Hematopoietic multipotent progenitor cell treated with erythropoietin and hydrocortisone succinate and interleukin-3 and kit ligand, for 4 days (in vitro differentiated cells): Measurements from ENCODE around the gene FAM43B.

ENCODE experiments used
- DNase-seq: peaks from one replicate; pipeline ENCODE4 v3.0.0-alpha.2; 2015

FAM43B gene

GRCh38 chr1:20552728-20553445, 514 bp downstream of the FAM43B start:
- no peak for DNase-seq

DNA sequence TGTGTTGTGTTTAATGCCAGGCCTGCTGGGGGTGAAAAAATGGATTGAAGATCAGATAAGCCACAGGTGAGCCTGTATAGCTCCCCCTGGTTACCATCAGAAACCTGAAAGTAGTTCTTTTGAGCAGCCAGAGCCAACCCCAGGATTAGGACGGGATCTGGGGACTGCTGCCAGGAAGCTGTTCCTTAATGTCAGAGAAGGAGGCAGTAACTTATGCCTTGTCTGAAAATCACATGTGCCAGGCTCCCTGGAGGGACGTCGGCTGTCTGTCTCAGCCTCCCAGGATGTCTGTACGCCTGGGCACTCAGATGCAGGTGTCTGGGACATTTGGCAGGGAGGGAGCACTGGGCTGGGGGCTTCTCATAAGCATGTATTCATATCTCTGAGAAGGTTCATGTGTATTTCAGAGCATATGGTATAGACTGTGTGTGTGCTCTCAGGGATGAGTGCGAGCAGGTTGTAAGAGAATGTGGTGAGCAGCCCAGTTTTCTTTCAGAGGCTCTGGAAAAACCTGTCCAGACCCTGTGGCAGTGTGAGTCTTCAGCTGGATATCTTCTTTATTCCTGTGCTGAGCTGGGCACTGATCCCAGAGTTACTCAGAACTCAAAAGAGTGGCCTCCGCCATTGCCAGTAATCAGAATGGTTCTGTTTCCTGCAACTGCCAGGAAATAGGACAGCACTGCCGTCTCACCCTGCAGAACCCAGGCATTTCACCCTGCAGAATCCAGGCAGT, 2.8 kb downstream of the FAM43B start:
- DNase-seq: no peak

DNA sequence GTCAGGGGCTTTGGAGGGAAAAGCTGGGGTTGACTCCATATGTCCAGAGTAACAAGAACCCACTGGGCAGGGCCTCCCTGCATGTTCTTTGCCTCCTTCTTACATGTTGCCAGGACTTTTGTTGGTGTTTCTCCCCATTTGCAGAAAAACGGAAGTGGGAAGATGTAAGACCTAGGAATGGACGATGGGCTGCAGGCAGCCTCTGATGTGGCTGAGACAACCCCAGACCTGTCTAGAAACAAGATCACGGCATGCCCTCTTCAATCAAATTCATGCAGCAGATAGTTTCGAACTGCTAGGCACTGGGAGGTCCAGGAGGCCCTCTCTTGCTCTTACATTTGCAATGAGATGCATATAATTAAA, 3.4 kb downstream of the FAM43B start:
- DNase-seq: no peak

DNA sequence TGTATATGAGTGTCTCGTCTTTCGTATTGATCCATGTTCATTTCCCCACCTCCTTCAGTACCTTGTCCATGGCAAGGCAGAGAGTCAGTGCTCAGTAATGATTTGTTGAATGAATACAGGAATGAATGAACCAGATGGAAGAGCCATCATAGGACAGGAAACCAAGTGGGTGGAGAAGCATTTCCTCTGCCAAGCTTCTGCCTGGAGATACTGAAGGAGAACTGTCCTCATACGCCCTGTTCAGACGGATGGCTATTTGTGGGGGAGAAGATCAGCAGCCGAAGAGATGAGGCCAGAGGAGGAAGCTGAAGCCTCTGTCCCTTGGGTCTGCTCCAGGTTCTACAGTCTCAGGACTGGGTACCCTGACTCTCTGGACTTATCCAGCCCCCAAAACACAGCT, 5.8 kb downstream of the FAM43B start:
- DNase-seq: peak; percentile 40

DNA sequence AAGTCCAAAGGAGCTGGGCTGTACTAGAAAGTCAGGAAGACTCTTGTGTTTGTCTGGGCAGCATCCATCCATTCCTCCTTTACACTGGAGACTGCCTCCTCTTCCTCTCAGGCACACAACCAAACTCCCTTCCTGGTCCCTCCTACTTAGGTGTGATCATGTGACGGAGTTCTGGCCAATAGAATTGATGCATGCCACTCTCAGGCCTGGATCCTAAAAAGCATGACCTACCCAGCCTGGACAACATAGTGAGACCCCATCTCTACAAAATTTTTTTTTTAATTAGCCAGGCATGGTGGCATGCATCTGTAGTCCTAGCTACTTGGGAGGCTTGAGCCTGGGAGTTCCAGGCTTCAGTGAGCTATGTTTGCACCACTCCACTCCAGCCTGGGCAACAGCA, 8.6 kb downstream of the FAM43B start:
- DNase-seq: no peak

- no peak for DNase-seq
Observed at GRCh38 chr1:20565234-20565633, 12.9 kb downstream of the FAM43B start.

- no peak for DNase-seq
Observed at GRCh38 chr1:20569523-20570098, 17.2 kb downstream of the FAM43B start.

- no peak for DNase-seq
Observed at GRCh38 chr1:20571427-20571826, 19.1 kb downstream of the FAM43B start.

DNA sequence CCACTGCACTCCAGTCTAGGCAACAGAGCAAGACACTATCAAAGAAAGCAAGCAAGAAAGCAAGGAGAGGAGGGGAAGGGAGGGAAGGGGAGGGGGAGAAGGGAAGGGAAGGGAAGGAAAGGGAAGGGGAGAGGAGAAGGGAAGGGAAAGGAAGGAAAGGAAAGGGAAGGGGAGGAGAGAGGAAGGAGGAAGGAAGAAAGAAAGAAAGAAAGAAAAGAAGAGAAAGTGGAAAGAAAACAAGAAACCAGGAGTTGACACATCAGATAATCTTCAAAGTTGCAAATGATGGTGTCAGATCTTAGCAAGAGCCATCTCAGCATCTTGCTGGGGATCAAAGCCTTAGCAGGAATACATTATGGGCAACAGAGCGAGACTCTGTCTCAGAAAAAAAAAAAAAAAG, 21.6 kb downstream of the FAM43B start:
- no peak for DNase-seq

- DNase-seq: peak; percentile 94
Observed at GRCh38 chr1:20574686-20575540, 22.5 kb downstream of the FAM43B start.

DNA sequence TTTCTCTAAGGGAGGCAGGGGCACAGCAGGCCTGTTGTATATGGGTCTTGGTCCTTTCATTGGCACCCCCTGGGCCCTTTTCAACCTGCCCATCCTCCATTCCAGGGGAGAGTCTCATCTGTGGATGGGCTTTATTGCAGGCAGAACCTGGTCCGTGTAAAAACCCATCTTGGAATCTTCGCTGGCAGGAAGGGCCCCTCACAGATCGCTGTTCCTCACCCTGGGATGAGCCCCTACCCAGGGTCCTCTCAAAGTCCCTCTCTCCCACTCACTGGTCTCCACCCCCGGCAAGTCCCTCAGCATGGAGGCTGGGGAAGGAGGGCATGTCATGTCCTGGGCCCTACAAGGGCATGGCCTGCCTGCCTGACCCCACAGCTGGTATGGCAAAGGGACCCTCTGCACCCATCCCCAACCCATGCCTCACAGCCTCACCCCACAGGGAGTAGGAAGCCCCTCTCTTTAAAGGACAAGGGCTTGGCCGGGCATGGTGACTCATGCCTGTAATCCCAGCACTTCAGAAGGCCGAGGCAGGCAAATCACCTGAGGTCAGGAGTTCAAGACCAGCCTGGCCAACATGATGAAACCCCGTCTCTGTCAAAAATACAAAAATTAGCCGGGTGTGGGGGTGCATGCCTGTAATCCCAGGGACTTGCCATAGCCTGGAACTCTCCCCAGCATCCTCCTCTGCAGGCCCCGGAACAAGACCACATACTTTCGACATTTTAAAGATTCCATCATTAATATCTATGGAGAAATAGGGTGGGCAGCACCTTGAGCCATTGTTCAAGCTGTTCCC, 23.4 kb downstream of the FAM43B start:
- DNase-seq: no peak

DNA sequence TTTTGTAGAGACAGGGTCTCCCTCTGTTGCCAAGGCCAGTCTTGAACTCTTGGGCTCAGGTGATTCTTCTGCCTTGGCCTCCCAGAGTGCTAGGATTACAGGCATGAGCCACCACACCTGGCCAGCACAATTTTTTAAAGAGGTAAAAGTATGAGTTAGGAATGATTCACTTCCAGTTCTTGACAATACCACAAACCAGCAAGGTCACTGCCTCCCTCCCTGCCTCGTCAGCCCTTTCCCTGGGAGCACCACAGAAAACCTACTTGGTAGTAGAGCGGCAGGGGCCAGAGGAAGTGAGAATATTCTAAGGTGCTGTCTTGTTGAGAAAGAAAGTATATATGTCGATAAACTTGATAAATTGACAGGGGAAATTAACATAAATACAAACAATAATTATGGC, 25.7 kb downstream of the FAM43B start:
- no peak for DNase-seq

GRCh38 chr1:20578721-20579395, 26.5 kb downstream of the FAM43B start:
- DNase-seq: no peak

GRCh38 chr1:20584890-20585289, 32.5 kb downstream of the FAM43B start:
- no peak for DNase-seq

- no peak for DNase-seq
Observed at GRCh38 chr1:20586953-20587660, 34.7 kb downstream of the FAM43B start.

DNA sequence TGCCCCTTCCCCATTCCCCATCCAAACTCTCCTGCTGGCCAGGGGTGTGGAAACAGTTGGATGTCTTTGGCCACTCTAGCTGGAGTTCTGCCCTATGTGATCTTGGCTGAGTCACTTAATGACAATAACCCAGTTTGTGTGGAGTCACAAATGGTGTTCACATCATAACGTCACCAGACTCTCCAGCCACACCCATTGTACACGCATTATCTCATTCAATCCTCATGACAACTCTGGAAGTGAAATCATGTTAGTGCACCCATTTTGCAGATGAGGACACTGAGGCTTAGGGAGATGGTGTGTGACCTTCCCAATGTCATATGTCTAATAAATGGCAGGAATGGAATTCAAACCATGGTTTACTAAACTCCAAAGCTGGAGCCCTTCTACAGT, 35.3 kb downstream of the FAM43B start:
- no peak for DNase-seq

GRCh38 chr1:20588634-20589225, 36.4 kb downstream of the FAM43B start, which contains the start of gene CDA:
CDA (plus strand) TSS chr1:20589097; CDS start chr1:20589130, 33 bp downstream.
- DNase-seq: no peak

- no peak for DNase-seq
Observed at GRCh38 chr1:20589331-20590278, 37.2 kb downstream of the FAM43B start.

DNA sequence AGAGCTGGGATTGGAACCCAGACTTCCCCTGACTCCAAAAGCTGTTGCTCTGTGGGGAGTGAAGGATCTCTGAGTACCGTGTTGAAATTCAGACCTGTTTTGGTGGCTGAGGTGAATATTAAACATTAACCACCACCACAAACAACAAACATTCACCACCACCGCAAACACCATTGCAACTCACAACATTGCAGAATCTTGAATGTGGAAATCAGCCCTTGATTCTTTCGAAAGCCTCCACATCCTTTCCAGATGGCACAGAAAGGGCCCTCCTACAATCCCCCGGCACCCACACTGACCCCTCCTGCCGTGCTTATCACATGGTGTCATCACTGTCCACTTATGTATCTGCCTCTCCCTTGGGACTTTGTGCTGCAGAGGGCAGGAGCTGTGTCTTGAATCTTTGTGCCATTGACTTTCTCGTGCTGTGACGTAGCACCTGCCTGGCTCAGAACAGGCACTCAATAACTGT, 38.0 kb downstream of the FAM43B start:
- DNase-seq: peak; percentile 72
